SK-N-SH (cell line): ENCODE results near the gene RNF44.

Experiments
- EZH2phosphoT487 ChIP-seq: fragments of 200-600 bp; sonication (generic); IDR thresholded peaks from 2 replicates; pipeline ENCODE4 v1.6.1; 2017; ENCODE audit warnings: low read depth, mixed run types, mild to moderate bottlenecking, antibody characterized with exemption, moderate library complexity, borderline replicate concordance
- NFIC ChIP-seq: IDR thresholded peaks from 2 replicates; pipeline ENCODE4 v1.4.0; 2012; ENCODE audit warnings: borderline replicate concordance
- YY1 ChIP-seq: IDR thresholded peaks from 2 replicates; pipeline ENCODE4 v1.4.0; 2012; ENCODE audit warnings: low read depth, mild to moderate bottlenecking
- TF ChIP-seq, protein P1 (sequence below): fragments of 200-600 bp; sonication (generic); IDR thresholded peaks from 2 replicates; pipeline ENCODE4 v1.6.1; 2017; ENCODE audit warnings: antibody characterized with exemption, mild to moderate bottlenecking, moderate library complexity
- TF ChIP-seq, protein P2 (sequence below): IDR thresholded peaks from 2 replicates; pipeline ENCODE4 v1.6.1; 2012; ENCODE audit warnings: mild to moderate bottlenecking, low read depth, low read length, moderate library complexity

DNA sequence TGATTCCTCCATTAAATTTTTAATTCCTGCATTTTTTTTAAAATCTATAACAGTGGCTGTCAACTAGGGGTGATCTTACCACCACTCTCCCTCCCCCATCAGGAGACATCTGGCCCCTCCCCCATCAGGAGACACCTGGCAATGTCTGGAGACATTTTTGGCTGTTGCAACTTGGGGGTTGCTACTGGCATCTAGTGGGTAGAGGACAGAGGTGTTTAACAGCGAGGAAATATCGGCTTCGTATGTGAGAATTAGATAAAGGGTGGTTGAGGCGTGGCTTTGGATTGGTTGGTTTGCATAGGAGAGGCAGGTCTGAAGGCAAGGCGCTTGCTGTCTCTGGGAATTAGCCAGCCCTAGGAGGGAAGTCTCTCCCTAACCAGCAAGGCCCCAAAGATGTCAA is 22.5 kb upstream of the RNF44 start:
- TF ChIP-seq, protein P1, sequence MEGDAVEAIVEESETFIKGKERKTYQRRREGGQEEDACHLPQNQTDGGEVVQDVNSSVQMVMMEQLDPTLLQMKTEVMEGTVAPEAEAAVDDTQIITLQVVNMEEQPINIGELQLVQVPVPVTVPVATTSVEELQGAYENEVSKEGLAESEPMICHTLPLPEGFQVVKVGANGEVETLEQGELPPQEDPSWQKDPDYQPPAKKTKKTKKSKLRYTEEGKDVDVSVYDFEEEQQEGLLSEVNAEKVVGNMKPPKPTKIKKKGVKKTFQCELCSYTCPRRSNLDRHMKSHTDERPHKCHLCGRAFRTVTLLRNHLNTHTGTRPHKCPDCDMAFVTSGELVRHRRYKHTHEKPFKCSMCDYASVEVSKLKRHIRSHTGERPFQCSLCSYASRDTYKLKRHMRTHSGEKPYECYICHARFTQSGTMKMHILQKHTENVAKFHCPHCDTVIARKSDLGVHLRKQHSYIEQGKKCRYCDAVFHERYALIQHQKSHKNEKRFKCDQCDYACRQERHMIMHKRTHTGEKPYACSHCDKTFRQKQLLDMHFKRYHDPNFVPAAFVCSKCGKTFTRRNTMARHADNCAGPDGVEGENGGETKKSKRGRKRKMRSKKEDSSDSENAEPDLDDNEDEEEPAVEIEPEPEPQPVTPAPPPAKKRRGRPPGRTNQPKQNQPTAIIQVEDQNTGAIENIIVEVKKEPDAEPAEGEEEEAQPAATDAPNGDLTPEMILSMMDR: no peak
- TF ChIP-seq, protein P2, sequence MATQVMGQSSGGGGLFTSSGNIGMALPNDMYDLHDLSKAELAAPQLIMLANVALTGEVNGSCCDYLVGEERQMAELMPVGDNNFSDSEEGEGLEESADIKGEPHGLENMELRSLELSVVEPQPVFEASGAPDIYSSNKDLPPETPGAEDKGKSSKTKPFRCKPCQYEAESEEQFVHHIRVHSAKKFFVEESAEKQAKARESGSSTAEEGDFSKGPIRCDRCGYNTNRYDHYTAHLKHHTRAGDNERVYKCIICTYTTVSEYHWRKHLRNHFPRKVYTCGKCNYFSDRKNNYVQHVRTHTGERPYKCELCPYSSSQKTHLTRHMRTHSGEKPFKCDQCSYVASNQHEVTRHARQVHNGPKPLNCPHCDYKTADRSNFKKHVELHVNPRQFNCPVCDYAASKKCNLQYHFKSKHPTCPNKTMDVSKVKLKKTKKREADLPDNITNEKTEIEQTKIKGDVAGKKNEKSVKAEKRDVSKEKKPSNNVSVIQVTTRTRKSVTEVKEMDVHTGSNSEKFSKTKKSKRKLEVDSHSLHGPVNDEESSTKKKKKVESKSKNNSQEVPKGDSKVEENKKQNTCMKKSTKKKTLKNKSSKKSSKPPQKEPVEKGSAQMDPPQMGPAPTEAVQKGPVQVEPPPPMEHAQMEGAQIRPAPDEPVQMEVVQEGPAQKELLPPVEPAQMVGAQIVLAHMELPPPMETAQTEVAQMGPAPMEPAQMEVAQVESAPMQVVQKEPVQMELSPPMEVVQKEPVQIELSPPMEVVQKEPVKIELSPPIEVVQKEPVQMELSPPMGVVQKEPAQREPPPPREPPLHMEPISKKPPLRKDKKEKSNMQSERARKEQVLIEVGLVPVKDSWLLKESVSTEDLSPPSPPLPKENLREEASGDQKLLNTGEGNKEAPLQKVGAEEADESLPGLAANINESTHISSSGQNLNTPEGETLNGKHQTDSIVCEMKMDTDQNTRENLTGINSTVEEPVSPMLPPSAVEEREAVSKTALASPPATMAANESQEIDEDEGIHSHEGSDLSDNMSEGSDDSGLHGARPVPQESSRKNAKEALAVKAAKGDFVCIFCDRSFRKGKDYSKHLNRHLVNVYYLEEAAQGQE: no peak
- no peak for TF ChIP-seq NFIC
- TF ChIP-seq YY1: no peak
- no peak for TF ChIP-seq EZH2phosphoT487
